Sigmoid colon (tissue), 3 donors: ENCODE results near the gene CREBZF.
"Not testable (repeated sequence)": the region's sequence is repeated elsewhere in the genome, so short reads cannot be mapped to it uniquely, and the experiment has no call there.

ENCODE experiments used
- CTCF ChIP-seq, 4 experiments: fragments of 450-650 bp in 3 of 4; fragments of 200-600 bp in 1 of 4; IDR thresholded peaks; one replicate each; pipeline ENCODE4 v1.5.1; 2016 to 2019; ENCODE audit warnings: antibody characterized with exemption in 4 of 4, mild to moderate bottlenecking in 3 of 4, moderate library complexity in 2 of 4
- POLR2A ChIP-seq, 2 donors: fragments of 450-650 bp; IDR thresholded peaks; one replicate each; pipeline ENCODE4 v1.6.1; 2016; ENCODE audit warnings: antibody characterized with exemption in 2 of 2, mild to moderate bottlenecking in 2 of 2, moderate library complexity in 2 of 2

- not testable (repeated sequence) for TF ChIP-seq CTCF, POLR2A (IDR thresholded peaks at IDR 0.05)
These were observed 10.6 kb downstream of the CREBZF start for GRCh38 chr11:85654343-85654742.
